ENCODE data around the gene HOXB9. TPM values are rescaled to one million over a fixed set of nuclear protein-coding genes. Genes with fewer than 3 reads are reported as not detected.

The HOXB9 gene
- total RNA-seq, 4 donors from 2014 or later, result 0.17 to 0.38 TPM; not detected in 2

GRCh38 chr17:48630925-48631692 is 5.0 kb upstream of the HOXB9 start:
- TF ChIP-seq, protein P1, sequence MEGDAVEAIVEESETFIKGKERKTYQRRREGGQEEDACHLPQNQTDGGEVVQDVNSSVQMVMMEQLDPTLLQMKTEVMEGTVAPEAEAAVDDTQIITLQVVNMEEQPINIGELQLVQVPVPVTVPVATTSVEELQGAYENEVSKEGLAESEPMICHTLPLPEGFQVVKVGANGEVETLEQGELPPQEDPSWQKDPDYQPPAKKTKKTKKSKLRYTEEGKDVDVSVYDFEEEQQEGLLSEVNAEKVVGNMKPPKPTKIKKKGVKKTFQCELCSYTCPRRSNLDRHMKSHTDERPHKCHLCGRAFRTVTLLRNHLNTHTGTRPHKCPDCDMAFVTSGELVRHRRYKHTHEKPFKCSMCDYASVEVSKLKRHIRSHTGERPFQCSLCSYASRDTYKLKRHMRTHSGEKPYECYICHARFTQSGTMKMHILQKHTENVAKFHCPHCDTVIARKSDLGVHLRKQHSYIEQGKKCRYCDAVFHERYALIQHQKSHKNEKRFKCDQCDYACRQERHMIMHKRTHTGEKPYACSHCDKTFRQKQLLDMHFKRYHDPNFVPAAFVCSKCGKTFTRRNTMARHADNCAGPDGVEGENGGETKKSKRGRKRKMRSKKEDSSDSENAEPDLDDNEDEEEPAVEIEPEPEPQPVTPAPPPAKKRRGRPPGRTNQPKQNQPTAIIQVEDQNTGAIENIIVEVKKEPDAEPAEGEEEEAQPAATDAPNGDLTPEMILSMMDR (IDR thresholded peaks at IDR 0.05; ENCODE audit: low read depth), result no peak

DNA sequence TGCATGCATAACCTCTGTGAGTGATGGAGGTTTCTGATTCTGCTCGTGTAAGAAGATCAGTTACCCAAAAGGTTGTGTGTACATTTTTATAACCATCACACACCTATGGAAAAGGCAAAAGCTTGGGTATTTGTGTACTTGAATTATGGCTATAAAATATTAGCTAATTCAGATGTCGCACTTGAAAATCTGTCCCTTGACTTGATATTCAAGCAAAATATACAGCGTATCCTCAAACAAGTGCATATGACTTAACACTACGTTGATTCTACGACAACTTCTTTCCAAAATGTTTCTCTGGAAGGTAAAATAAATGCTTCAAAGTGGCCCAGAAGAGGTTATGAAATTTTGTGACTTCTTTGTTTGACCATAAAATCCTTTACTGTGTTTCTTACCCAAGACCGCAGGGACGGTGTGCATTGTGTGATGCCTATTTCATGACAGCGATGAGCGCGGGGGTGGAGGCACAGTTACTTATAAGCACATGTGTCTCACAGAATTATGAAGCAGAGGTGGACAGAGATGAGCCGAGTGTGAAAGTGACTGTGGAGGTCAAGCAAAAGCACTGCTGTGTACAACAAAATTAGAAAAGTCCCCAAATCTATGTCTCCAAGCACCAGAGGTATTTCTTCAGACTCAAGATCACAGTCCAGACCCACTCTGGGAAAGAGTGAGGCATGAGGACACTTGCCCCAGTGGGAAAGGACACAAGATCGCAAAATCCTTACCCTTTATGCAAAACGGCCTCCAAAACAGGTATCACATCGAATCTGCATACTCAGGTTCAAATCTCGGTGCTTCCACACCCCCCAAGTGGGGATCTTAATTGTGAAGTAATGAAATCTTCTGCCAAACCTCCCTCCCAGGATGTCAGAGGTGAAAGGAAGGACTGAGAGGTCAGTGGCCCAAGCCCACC is 4.1 kb upstream of the HOXB9 start:
- TF ChIP-seq, protein P1 (IDR thresholded peaks at IDR 0.05; ENCODE audit: low read depth), result no peak

DNA sequence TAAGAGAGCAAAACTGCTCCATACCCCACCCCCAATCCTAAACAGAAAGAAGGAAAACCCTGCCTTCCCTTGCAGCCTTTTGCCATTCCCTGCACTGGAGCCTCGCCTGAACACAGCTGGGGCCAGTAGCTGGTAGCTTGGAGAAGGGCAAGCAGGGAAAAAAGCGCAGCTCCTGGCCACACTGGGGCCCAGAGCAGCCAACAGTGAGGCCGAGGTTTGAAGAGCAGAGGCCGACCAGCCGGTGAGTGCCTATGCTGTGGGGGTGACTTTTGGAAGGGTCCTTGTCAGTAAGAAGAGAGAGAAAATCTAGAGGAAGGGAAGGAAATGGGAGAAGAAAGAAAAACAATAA is 3.2 kb upstream of the HOXB9 start:
- TF ChIP-seq, protein P1 (IDR thresholded peaks at IDR 0.05; ENCODE audit: low read depth), result no peak

GRCh38 chr17:48628649-48629410 is 2.7 kb upstream of the HOXB9 start:
- TF ChIP-seq, protein P1 (IDR thresholded peaks at IDR 0.05; ENCODE audit: low read depth), result no peak

DNA sequence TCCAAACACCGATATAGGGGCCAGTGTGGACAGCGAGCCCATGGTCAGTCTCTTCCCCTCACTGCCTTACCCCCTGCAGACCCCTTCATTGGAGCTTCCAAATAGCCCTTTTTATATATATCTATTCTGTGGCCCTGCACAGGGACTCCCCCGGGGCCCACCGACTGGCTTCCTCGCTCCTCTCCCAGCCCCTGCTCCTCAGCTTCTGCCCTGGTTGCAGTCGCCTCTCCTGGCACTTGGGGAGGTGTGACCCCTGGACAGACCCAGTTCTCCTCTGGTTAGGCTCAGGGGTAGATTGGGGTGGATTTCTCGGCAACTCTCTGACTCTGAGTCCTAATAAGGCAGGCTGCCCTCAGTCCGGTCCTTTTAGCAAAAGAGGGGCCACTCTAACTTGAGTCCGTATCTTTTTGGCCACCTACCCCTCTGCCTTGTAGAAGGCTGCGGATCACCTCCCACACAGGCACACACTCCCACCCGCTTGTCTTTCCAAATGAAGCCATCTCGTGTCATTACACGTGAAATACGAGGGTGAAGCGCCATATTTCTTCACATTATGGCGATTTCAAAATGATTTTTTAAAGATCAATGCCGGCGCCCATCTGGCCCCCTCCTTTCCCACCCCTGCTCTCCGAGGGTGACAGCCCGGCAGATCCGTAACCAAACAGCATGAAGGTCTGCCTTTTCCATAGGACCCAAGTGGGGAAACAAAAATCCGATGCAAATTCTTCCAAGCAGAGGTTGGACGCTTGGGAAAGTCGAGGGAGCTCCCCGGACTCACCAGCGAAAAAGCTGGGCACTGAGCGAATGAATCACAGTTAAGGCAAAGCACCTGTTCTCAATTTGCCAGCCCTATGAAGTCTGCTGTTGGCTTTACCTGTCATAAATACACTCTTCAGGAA is 1.7 kb upstream of the HOXB9 start:
- TF ChIP-seq, protein P1 (IDR thresholded peaks at IDR 0.05; ENCODE audit: low read depth), result no peak

DNA sequence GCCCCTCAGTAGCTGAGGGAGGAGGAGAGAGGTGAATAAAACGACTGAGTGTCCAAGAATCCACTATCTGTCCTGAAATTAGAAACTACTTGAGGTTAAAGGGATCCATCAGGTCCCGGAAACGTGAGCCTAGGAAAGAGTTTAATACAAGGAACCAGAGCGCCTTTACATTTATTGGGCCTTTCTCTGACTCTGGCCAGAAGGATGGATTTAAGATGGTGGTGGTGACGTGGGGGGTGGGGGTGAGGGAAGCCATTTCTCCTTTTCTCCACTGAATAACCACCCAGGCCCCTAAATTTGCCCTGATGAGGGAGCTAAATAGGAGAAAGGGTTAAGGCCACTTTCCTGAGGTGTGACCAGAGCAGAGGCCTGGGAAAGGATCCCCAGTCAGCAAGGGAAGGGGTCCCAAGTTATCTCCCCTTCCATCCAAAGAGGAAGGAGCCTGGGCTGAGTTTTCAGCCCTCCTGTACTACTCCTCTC is 1.0 kb upstream of the HOXB9 start:
- TF ChIP-seq, protein P1 (IDR thresholded peaks at IDR 0.05; ENCODE audit: low read depth), result no peak

All from subcutaneous adipose tissue (tissue), 4 donors.